H9 (cell line): Measurements from ENCODE around the gene ENG. TPM values are rescaled to one million over a fixed set of nuclear protein-coding genes. Genes with fewer than 3 reads are reported as not detected.

Experiments used
- DNase-seq: peaks from one replicate; pipeline ENCODE4 v3.0.0-alpha.2; 2017
- H2AFZ ChIP-seq: one replicate; pipeline ENCODE4 v1.6.1; 2013; ENCODE audit warnings: mild to moderate bottlenecking, low read length, control low read depth, moderate library complexity
- H2AK5ac ChIP-seq: 2 replicates; pipeline ENCODE4 v1.6.1; 2013; ENCODE audit warnings: low read length, control low read depth, mixed read lengths; ENCODE audit not compliant: insufficient read length
- H2BK120ac ChIP-seq: one replicate; pipeline ENCODE4 v1.6.1; 2013; ENCODE audit warnings: low read depth, mild to moderate bottlenecking, low read length, control low read depth, inconsistent platforms; ENCODE audit not compliant: poor library complexity, severe bottlenecking
- H2BK12ac ChIP-seq: 2 replicates; pipeline ENCODE4 v1.6.1; 2013; ENCODE audit warnings: low read length, control low read depth, mixed read lengths, low read depth; ENCODE audit not compliant: insufficient read length
- H2BK15ac ChIP-seq: 2 replicates; pipeline ENCODE4 v1.6.1; 2013; ENCODE audit warnings: low read depth, low read length, control low read depth
- H2BK20ac ChIP-seq: one replicate; pipeline ENCODE4 v1.6.1; 2013; ENCODE audit warnings: low read depth, mild to moderate bottlenecking, low read length, control low read depth, inconsistent platforms; ENCODE audit not compliant: poor library complexity, severe bottlenecking
- H2BK5ac ChIP-seq: 2 replicates; pipeline ENCODE4 v1.6.1; 2013; ENCODE audit warnings: low read length, control low read depth, mixed read lengths; ENCODE audit not compliant: insufficient read length
- H3K14ac ChIP-seq: 2 replicates; pipeline ENCODE4 v1.6.1; 2013; ENCODE audit warnings: low read length, control low read depth; ENCODE audit not compliant: insufficient read depth
- H3K18ac ChIP-seq: 2 replicates; pipeline ENCODE4 v1.6.1; 2013; ENCODE audit warnings: low read depth, mild to moderate bottlenecking, mixed read lengths, low read length, control low read depth; ENCODE audit not compliant: insufficient read length
- H3K23ac ChIP-seq: 2 replicates; pipeline ENCODE4 v1.6.1; 2013; ENCODE audit warnings: low read length, control low read depth, mixed read lengths, low read depth; ENCODE audit not compliant: insufficient read length
- H3K23me2 ChIP-seq: 2 replicates; pipeline ENCODE4 v1.6.1; 2013; ENCODE audit warnings: low read depth, mild to moderate bottlenecking, mixed read lengths, low read length, control low read depth; ENCODE audit not compliant: insufficient read length, poor library complexity, severe bottlenecking
- H3K27ac ChIP-seq: 2 replicates; pipeline ENCODE4 v1.5.1; 2013; ENCODE audit warnings: low read length, control low read depth, mixed read lengths, low read depth; ENCODE audit not compliant: insufficient read length
- H3K27me3 ChIP-seq: 2 replicates; pipeline ENCODE4 v1.6.1; 2013; ENCODE audit warnings: low read length, control low read depth, inconsistent platforms; ENCODE audit not compliant: insufficient read depth
- H3K4ac ChIP-seq: 2 replicates; pipeline ENCODE4 v1.6.1; 2013; ENCODE audit warnings: low read depth, mild to moderate bottlenecking, control low read depth, inconsistent platforms, low read length, moderate library complexity
- H3K4me1 ChIP-seq: 2 replicates; pipeline ENCODE4 v1.6.1; 2013; ENCODE audit warnings: low read length, control low read depth, inconsistent platforms; ENCODE audit not compliant: insufficient read depth
- H3K4me2 ChIP-seq: 2 replicates; pipeline ENCODE4 v1.6.1; 2013; ENCODE audit warnings: low read length, control low read depth, mixed read lengths; ENCODE audit not compliant: insufficient read length, insufficient read depth
- H3K56ac ChIP-seq: 2 replicates; pipeline ENCODE4 v1.6.1; 2013; ENCODE audit warnings: low read depth, mild to moderate bottlenecking, mixed read lengths, low read length, control low read depth; ENCODE audit not compliant: insufficient read length
- H3K79me1 ChIP-seq: 2 replicates; pipeline ENCODE4 v1.6.1; 2013; ENCODE audit warnings: low read depth, mild to moderate bottlenecking, moderate library complexity, low read length, control low read depth, inconsistent platforms; ENCODE audit not compliant: insufficient read depth, poor library complexity, severe bottlenecking
- H3K79me2 ChIP-seq: 2 replicates; pipeline ENCODE4 v1.6.1; 2013; ENCODE audit warnings: low read length, control low read depth, inconsistent platforms; ENCODE audit not compliant: insufficient read depth
- H3K9ac ChIP-seq: 2 replicates; pipeline ENCODE4 v1.6.1; 2013; ENCODE audit warnings: low read length, control low read depth, mixed read lengths; ENCODE audit not compliant: insufficient read length; ENCODE audit errors: extremely low read depth
- H3K9me3 ChIP-seq: one replicate; pipeline ENCODE4 v1.6.1; 2013; ENCODE audit warnings: low read depth, low read length, inconsistent platforms; ENCODE audit not compliant: control insufficient read depth
- H3T11ph ChIP-seq: one replicate; pipeline ENCODE4 v1.6.1; 2013; ENCODE audit warnings: mild to moderate bottlenecking, low read length, control low read depth, inconsistent platforms
- H4K20me1 ChIP-seq: one replicate; pipeline ENCODE4 v1.6.1; 2013; ENCODE audit not compliant: control insufficient read depth, insufficient read length, insufficient read depth
- H4K5ac ChIP-seq: 2 replicates; pipeline ENCODE4 v1.6.1; 2013; ENCODE audit warnings: low read depth, mild to moderate bottlenecking, mixed read lengths, low read length, control low read depth; ENCODE audit not compliant: insufficient read length
- H4K8ac ChIP-seq: replicated peaks from 2 replicates; pipeline ENCODE4 v1.6.1; 2013; ENCODE audit warnings: low read length, control low read depth, mixed read lengths, low read depth; ENCODE audit not compliant: insufficient read length
- H4K91ac ChIP-seq: 2 replicates; pipeline ENCODE4 v1.6.1; 2013; ENCODE audit warnings: low read depth, mild to moderate bottlenecking, moderate library complexity, mixed read lengths, low read length, control low read depth; ENCODE audit not compliant: insufficient read length
- H3K27ac Mint-ChIP-seq, 3 experiments: 2 replicates in 2 of 3; 3 replicates in 1 of 3; pipeline ENCODE4 v1.8.0; 2020 to 2021; ENCODE audit warnings: mixed read lengths in 3 of 3, mild to moderate bottlenecking in 1 of 3, moderate library complexity in 1 of 3
- H3K27me3 Mint-ChIP-seq: 2 replicates; pipeline ENCODE4 v1.8.0; 2021; ENCODE audit warnings: low read depth, mild to moderate bottlenecking, moderate library complexity, mixed read lengths
- H3K36me3 Mint-ChIP-seq, 3 experiments: 2 replicates in 2 of 3; 3 replicates in 1 of 3; pipeline ENCODE4 v1.8.0; 2020 to 2021; ENCODE audit warnings: low read depth in 3 of 3, mixed read lengths in 3 of 3; ENCODE audit not compliant: insufficient read depth in 1 of 3
- H3K4me1 Mint-ChIP-seq, 2 experiments: 2 replicates each; pipeline ENCODE4 v1.8.0; 2020; ENCODE audit warnings: mixed read lengths in 2 of 2
- H3K4me3 Mint-ChIP-seq, 2 experiments: 2 replicates in 1 of 2; 3 replicates in 1 of 2; pipeline ENCODE4 v1.8.0; 2020 to 2021; ENCODE audit warnings: mild to moderate bottlenecking in 2 of 2, mixed read lengths in 2 of 2, moderate library complexity in 1 of 2
- H3K9me3 Mint-ChIP-seq, 2 experiments: 2 replicates in 1 of 2; 3 replicates in 1 of 2; pipeline ENCODE4 v1.8.0; 2020; ENCODE audit warnings: mild to moderate bottlenecking in 2 of 2, mixed read lengths in 2 of 2, moderate library complexity in 1 of 2
- CTCF ChIP-seq: fragments of 200-600 bp; sonication (generic); conservative IDR thresholded peaks from 3 replicates; pipeline ENCODE4 v1.8.0; 2021; ENCODE audit warnings: antibody characterized with exemption, mild to moderate bottlenecking
- WGBS: extraction: QIAGEN DNeasy Blood & Tissue Kit; methylation state at CpG from one replicate; pipeline ENCODE4 v1.1.7; 2013; ENCODE audit warnings: missing lambda C conversion rate, low lambda C conversion rate, mixed read lengths; ENCODE audit not compliant: insufficient read length; ENCODE audit errors: extremely low coverage; 5-methylcytosine and 5-hydroxymethylcytosine counted together
- total RNA-seq: library from RNA; stranded (reverse); gene quantifications from 2 replicates; pipeline ENCODE4 v1.2.1, GENCODE V29; 2021

The ENG gene
- total RNA-seq, 1 experiment from 2014 or later, result 2.1 TPM

- no peak overlapping the region for H3K14ac ChIP-seq
- no peak overlapping the region for H2BK15ac ChIP-seq
- H3K4me3 Mint-ChIP-seq, result no peak overlapping the region; a peak in 1 of 5 replicates
- no peak overlapping the region for H3K18ac ChIP-seq
- no peak overlapping the region for H2BK120ac ChIP-seq
- peaks cover 9% of the 10 kb centered on the region in 2 experiments; a peak in 3 of 5 replicates for H3K9me3 Mint-ChIP-seq
- no peaks in the 10 kb centered on the region for H3K79me2 ChIP-seq
- no CpG with 5 or more reads among the region's 6 CpGs for WGBS
- H4K8ac ChIP-seq, result no peak overlapping the region
- H2BK12ac ChIP-seq, result no peak overlapping the region
- no peaks in the 10 kb centered on the region for H3K27me3 ChIP-seq
- H4K91ac ChIP-seq, result no peak overlapping the region
- no peaks in the 10 kb centered on the region for H3K9me3 ChIP-seq
- H3K9ac ChIP-seq, result no peak overlapping the region
- H3K27me3 Mint-ChIP-seq, result no peaks in the 10 kb centered on the region
- H3K56ac ChIP-seq, result no peak overlapping the region
- no peaks in the 10 kb centered on the region for H3K79me1 ChIP-seq
- no peak overlapping the region for H3K4me2 ChIP-seq
- H3K36me3 Mint-ChIP-seq, result peaks cover 45 to 70% (median 68%) of the 10 kb centered on the region in 3 experiments
- no peak overlapping the region for H2AK5ac ChIP-seq
- no peak overlapping the region for H3K4ac ChIP-seq
- no peak overlapping the region for H2BK5ac ChIP-seq
- H2BK20ac ChIP-seq, result no peak overlapping the region
- no peak overlapping the region for H2AFZ ChIP-seq
- peaks cover 7 to 10% of the 10 kb centered on the region in 2 experiments; a peak in 3 of 4 replicates for H3K4me1 Mint-ChIP-seq
- no peaks in the 10 kb centered on the region for H4K20me1 ChIP-seq
- H4K5ac ChIP-seq, result no peak overlapping the region
- no peaks in the 10 kb centered on the region; the same call in 1 of the 2 replicates for H3K4me1 ChIP-seq
- no peak overlapping the region for H3T11ph ChIP-seq
- H3K27ac Mint-ChIP-seq, result no peak overlapping the region
- no peak for TF ChIP-seq CTCF
- H3K27ac ChIP-seq, result no peak overlapping the region
- H3K23ac ChIP-seq, result no peak overlapping the region
- H3K23me2 ChIP-seq, result no peaks in the 10 kb centered on the region
- no peak for DNase-seq
Observed at GRCh38 chr9:127892831-127893230, 38.4 kb upstream of the ENG start.
